WTC11 (cell line): ENCODE measurements around the gene GLB1L3. TPM values are rescaled to one million over a fixed set of nuclear protein-coding genes. Genes with fewer than 3 reads are reported as not detected.

Experiments
- ATAC-seq: fragments of 200-7000 bp; cut with Tn5 transposase; 2 replicates; pipeline ENCODE4 v1.10.0; 2021; ENCODE audit warnings: mild to moderate bottlenecking, moderate library complexity
- CTCF ChIA-PET: fragments of 300-600 bp; sonication (Branson Sonifier 250); formaldehyde crosslinking; loops from one replicate; lab custom pipeline; 2021; ENCODE audit warnings: antibody characterized with exemption; lab: Charles Lee
- POLR2A ChIA-PET: fragments of 350-600 bp; sonication (Branson Sonifier 250); formaldehyde crosslinking; loops from one replicate; lab custom pipeline; 2021; ENCODE audit warnings: antibody characterized with exemption; lab: Charles Lee
- DNase-seq: peaks from one replicate; pipeline ENCODE4 v3.0.0; 2021; ENCODE audit warnings: low spot score
- H3K27ac Mint-ChIP-seq: 2 replicates; pipeline ENCODE4 v1.8.0; 2021; ENCODE audit warnings: mixed read lengths
- H3K27me3 Mint-ChIP-seq: 2 replicates; pipeline ENCODE4 v1.8.0; 2021; ENCODE audit warnings: low read depth, mild to moderate bottlenecking, moderate library complexity, mixed read lengths
- H3K36me3 Mint-ChIP-seq: 2 replicates; pipeline ENCODE4 v1.8.0; 2021; ENCODE audit warnings: mixed read lengths
- H3K4me1 Mint-ChIP-seq: 2 replicates; pipeline ENCODE4 v1.8.0; 2022; ENCODE audit warnings: mixed read lengths
- H3K4me3 Mint-ChIP-seq: 2 replicates; pipeline ENCODE4 v1.8.0; 2021; ENCODE audit warnings: mild to moderate bottlenecking, moderate library complexity, mixed read lengths
- H3K9me3 Mint-ChIP-seq: 2 replicates; pipeline ENCODE4 v1.8.0; 2021; ENCODE audit warnings: mixed read lengths
- CREB1 ChIP-seq: sonication (generic); formaldehyde crosslinking; IDR thresholded peaks from 2 replicates; pipeline ENCODE4 v1.8.0; 2023; ENCODE audit warnings: mild to moderate bottlenecking, missing genetic modification reagents
- CREM ChIP-seq: sonication (generic); formaldehyde crosslinking; IDR thresholded peaks from 2 replicates; pipeline ENCODE4 v1.8.1; 2022; ENCODE audit warnings: mild to moderate bottlenecking, missing genetic modification reagents, moderate library complexity
- HMGA2 ChIP-seq: fragments of 250-450 bp; sonication (Bioruptor Pico); IDR thresholded peaks from 2 replicates; pipeline ENCODE4 v1.4.0; 2021; ENCODE audit warnings: mild to moderate bottlenecking, moderate library complexity
- IRF2 ChIP-seq: sonication (generic); formaldehyde crosslinking; IDR thresholded peaks from 2 replicates; pipeline ENCODE4 v1.8.0; 2022; ENCODE audit warnings: low read depth, missing genetic modification reagents, borderline replicate concordance
- NFATC4 ChIP-seq: fragments of 250-450 bp; sonication (Bioruptor Pico); IDR thresholded peaks from 2 replicates; pipeline ENCODE4 v1.9.0; 2021; ENCODE audit warnings: mild to moderate bottlenecking
- NR1H2 ChIP-seq: sonication (generic); formaldehyde crosslinking; IDR thresholded peaks from 2 replicates; pipeline ENCODE4 v1.9.0; 2021; ENCODE audit warnings: mild to moderate bottlenecking, moderate library complexity, missing genetic modification reagents
- OVOL2 ChIP-seq: fragments of 250-450 bp; sonication (Bioruptor Pico); IDR thresholded peaks from 2 replicates; pipeline ENCODE4 v1.9.0; 2021; ENCODE audit warnings: mild to moderate bottlenecking, borderline replicate concordance
- SMAD4 ChIP-seq: sonication (generic); formaldehyde crosslinking; IDR thresholded peaks from 2 replicates; pipeline ENCODE4 v1.8.0; 2022; ENCODE audit warnings: mild to moderate bottlenecking, missing genetic modification reagents
- SOX15 ChIP-seq: fragments of 250-450 bp; sonication (Bioruptor Pico); IDR thresholded peaks from 2 replicates; pipeline ENCODE4 v1.9.0; 2021; ENCODE audit warnings: mild to moderate bottlenecking
- TCF7 ChIP-seq: sonication (generic); formaldehyde crosslinking; IDR thresholded peaks from 2 replicates; pipeline ENCODE4 v1.8.0; 2022; ENCODE audit warnings: mild to moderate bottlenecking, low read depth, missing genetic modification reagents, moderate library complexity
- ZNF263 ChIP-seq: sonication (generic); formaldehyde crosslinking; IDR thresholded peaks from 2 replicates; pipeline ENCODE4 v1.8.1; 2022; ENCODE audit warnings: low read depth, mild to moderate bottlenecking, moderate library complexity, missing genetic modification reagents
- ZNF317 ChIP-seq: sonication (generic); formaldehyde crosslinking; IDR thresholded peaks from 2 replicates; pipeline ENCODE4 v1.8.1; 2023; ENCODE audit warnings: low read depth, mild to moderate bottlenecking, moderate library complexity, missing genetic modification reagents, borderline replicate concordance
- ZNF396 ChIP-seq: fragments of 250-450 bp; sonication (Bioruptor Pico); IDR thresholded peaks from 2 replicates; pipeline ENCODE4 v1.8.0; 2021; ENCODE audit warnings: mild to moderate bottlenecking, moderate library complexity, borderline replicate concordance
- ZNF416 ChIP-seq: fragments of 250-450 bp; sonication (Bioruptor Pico); IDR thresholded peaks from 2 replicates; pipeline ENCODE4 v1.9.0; 2021; ENCODE audit warnings: mild to moderate bottlenecking, inconsistent platforms
- total RNA-seq: library from RNA; stranded (reverse); gene quantifications from 3 replicates; pipeline ENCODE4 v1.2.3, GENCODE V29; 2021
- TF ChIP-seq, protein P1 (sequence below): fragments of 250-450 bp; sonication (Bioruptor Pico); IDR thresholded peaks from 2 replicates; pipeline ENCODE4 v1.9.0; 2021; ENCODE audit warnings: moderate library complexity, mild to moderate bottlenecking, inconsistent platforms, borderline replicate concordance
- TF ChIP-seq, protein P2 (sequence below): sonication (generic); formaldehyde crosslinking; IDR thresholded peaks from 2 replicates; pipeline ENCODE4 v1.8.0; 2022; ENCODE audit warnings: mild to moderate bottlenecking, missing genetic modification reagents
- TF ChIP-seq, protein P3 (sequence below): sonication (generic); formaldehyde crosslinking; IDR thresholded peaks from 2 replicates; pipeline ENCODE4 v1.8.1; 2022; ENCODE audit warnings: mild to moderate bottlenecking, missing genetic modification reagents, moderate library complexity, borderline replicate concordance
- TF ChIP-seq, protein P4 (sequence below): fragments of 250-450 bp; sonication (Bioruptor Pico); conservative IDR thresholded peaks from 2 replicates; pipeline ENCODE4 v1.9.0; 2021; ENCODE audit warnings: mild to moderate bottlenecking
- TF ChIP-seq, protein P5 (sequence below): sonication (generic); formaldehyde crosslinking; IDR thresholded peaks from 2 replicates; pipeline ENCODE4 v1.8.0; 2022; ENCODE audit warnings: mild to moderate bottlenecking, missing genetic modification reagents

The GLB1L3 gene
- total RNA-seq, 1 experiment from 2014 or later: 50.2 TPM

DNA sequence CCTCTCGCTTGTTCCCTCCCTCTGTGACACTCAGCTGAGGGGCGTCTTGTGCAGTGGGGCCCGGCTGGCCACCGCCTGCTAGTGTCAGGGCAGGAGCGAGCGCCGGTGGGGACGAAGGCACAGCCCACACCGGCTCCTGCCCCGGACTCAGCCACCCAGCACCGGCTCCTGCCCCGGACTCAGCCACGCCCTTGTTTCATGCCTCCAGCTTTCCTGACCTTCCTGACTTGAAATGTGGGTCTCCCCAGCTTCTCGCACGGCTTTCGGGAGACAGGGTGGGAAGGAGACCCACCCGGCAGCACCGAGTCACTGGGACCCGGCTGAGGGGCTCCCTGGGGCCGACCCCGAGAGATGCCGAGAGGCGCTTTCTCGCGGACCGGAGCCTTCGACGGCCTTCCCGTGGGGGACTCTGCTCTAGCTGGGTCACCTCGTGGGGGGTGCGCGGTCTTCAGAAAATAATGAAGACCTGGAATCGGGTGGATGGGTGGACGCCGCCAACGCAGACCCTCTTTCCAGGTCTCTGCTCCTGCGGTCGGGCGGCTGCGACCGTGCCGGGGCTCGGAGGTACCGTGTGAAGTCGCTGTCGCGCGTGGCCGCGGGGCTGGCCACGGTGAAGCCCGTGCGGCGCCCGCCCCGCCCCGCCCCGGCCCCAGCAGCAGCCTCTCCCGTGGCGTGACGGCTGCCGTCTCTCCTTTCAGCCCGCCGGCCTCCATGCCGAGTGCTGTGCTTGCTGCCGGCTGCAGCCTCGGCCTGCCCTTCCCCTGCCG lies 65.8 kb downstream of the GLB1L3 start (continued):
- TF ChIP-seq, protein P1, sequence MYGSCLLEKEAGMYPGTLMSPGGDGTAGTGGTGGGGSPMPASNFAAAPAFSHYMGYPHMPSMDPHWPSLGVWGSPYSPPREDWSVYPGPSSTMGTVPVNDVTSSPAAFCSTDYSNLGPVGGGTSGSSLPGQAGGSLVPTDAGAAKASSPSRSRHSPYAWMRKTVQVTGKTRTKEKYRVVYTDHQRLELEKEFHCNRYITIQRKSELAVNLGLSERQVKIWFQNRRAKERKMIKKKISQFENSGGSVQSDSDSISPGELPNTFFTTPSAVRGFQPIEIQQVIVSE (CRISPR knock-in tag): no peak
- no peak for TF ChIP-seq HMGA2
- no peak for TF ChIP-seq CREM (CRISPR knock-in tag)
- TF ChIP-seq ZNF317 (CRISPR knock-in tag): no peak

DNA sequence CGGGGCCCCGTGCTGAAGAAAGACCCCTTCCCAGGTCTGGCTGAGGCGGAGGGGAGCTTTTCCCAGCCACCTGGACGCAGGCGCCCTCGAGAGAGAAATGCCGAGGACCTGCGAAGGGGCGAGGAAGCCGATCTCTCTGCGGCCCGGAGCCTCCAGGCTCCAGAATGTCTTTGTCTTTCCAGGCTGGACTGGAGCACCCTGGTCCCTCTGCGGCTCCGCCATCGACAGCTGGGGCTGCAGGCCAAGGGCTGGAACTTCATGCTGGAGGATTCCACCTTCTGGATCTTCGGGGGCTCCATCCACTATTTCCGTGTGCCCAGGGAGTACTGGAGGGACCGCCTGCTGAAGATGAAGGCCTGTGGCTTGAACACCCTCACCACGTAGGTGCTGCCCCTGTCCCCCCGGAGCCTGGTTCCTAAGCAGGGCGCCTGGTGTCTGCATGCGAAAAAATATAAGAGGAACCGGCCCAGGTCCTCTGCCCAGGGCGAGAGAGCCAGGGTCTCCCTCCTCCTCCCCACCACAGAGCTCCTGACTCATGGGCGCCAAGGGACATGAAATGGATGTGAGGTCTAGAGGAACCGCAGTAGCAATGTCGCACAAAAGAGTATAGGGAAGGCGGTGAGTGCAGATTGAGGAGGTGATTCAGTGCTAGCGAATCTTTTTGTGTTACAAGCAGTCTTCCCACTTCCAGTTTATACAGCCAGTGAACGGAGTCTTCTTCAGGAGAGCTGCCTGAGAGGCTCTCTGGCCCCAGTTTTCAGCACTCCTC lies 66.6 kb downstream of the GLB1L3 start:
- CTCF ChIA-PET: interaction anchor here (1.0 kb wide), 1 partner anchor 73 kb away, joined by 4 read pairs; no protein-coding TSS in a partner anchor
- no peaks in the 10 kb centered on the region; the same call in 1 of the 2 replicates for H3K27me3 Mint-ChIP-seq
- DNase-seq (no peak), ATAC-seq (no peak)
- H3K4me3 Mint-ChIP-seq: no peak overlapping the region
- H3K4me1 Mint-ChIP-seq: no peaks in the 10 kb centered on the region; the same call in 1 of the 2 replicates
- POLR2A ChIA-PET: no interaction called here
- TF ChIP-seq, protein P2, sequence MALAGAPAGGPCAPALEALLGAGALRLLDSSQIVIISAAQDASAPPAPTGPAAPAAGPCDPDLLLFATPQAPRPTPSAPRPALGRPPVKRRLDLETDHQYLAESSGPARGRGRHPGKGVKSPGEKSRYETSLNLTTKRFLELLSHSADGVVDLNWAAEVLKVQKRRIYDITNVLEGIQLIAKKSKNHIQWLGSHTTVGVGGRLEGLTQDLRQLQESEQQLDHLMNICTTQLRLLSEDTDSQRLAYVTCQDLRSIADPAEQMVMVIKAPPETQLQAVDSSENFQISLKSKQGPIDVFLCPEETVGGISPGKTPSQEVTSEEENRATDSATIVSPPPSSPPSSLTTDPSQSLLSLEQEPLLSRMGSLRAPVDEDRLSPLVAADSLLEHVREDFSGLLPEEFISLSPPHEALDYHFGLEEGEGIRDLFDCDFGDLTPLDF (CRISPR knock-in tag): no peak
- TF ChIP-seq ZNF317 (CRISPR knock-in tag) (no peak), NR1H2 (CRISPR knock-in tag) (no peak), OVOL2 (no peak), ZNF396 (no peak), TCF7 (CRISPR knock-in tag) (no peak), CREB1 (CRISPR knock-in tag) (no peak), SMAD4 (CRISPR knock-in tag) (no peak), IRF2 (CRISPR knock-in tag) (no peak), ZNF263 (CRISPR knock-in tag) (no peak), NFATC4 (CRISPR knock-in tag) (no peak), ZNF416 (CRISPR knock-in tag) (no peak), SOX15 (CRISPR knock-in tag) (no peak)
- TF ChIP-seq, protein P3, sequence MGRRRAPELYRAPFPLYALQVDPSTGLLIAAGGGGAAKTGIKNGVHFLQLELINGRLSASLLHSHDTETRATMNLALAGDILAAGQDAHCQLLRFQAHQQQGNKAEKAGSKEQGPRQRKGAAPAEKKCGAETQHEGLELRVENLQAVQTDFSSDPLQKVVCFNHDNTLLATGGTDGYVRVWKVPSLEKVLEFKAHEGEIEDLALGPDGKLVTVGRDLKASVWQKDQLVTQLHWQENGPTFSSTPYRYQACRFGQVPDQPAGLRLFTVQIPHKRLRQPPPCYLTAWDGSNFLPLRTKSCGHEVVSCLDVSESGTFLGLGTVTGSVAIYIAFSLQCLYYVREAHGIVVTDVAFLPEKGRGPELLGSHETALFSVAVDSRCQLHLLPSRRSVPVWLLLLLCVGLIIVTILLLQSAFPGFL: no peak
- TF ChIP-seq, protein P4, sequence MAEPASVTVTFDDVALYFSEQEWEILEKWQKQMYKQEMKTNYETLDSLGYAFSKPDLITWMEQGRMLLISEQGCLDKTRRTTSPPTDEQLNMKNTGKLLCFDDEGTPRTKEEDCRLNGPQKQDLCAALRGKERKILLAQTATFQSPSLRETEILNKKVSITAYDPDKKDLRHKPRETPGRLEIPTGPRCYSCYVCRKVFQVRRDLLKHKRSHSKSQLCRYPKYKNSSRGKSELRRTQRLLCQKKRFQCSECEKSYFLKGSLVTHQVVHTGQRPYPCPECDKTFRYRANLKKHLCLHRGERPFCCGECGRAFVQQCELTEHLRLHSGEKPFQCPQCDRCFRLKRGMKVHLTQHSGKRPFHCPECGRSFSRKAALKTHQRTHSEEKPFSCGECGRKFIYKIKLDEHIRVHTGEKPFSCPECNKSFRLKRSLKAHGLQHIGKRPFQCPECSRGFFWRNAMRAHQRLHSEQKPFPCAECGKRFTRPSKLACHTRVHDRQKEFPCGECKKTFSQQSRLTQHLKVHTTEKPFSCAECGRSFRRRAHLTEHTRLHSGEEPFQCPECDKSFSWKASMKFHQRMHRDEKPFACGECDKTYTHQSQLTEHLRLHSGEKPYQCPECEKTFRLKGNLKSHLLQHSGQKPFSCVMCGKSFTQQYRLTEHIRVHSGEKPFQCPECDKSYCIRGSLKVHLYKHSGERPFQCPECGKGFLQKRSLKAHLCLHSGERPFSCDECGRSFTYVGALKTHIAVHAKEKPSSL (CRISPR knock-in tag): no peak
- TF ChIP-seq, protein P5, sequence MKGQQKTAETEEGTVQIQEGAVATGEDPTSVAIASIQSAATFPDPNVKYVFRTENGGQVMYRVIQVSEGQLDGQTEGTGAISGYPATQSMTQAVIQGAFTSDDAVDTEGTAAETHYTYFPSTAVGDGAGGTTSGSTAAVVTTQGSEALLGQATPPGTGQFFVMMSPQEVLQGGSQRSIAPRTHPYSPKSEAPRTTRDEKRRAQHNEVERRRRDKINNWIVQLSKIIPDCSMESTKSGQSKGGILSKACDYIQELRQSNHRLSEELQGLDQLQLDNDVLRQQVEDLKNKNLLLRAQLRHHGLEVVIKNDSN: no peak
- no peaks in the 10 kb centered on the region for H3K9me3 Mint-ChIP-seq
- H3K27ac Mint-ChIP-seq: no peak overlapping the region
- no peaks in the 10 kb centered on the region for H3K36me3 Mint-ChIP-seq
